Right atrium auricular region (tissue), 2 donors: Measurements from ENCODE around the gene RSRC1. TPM values are rescaled to one million over a fixed set of nuclear protein-coding genes. Genes with fewer than 3 reads are reported as not detected.

Source experiments
- DNase-seq: peaks from one replicate; pipeline ENCODE4 v3.0.0-alpha.2; 2019; ENCODE audit warnings: low spot score
- H3K27ac ChIP-seq, 2 donors: fragments of 200-600 bp; sonication (generic); 1 replicate in 1 of 2; 2 replicates in 1 of 2; pipeline ENCODE4 v1.5.1; 2016 to 2019
- H3K27me3 ChIP-seq, 2 donors: fragments of 200-600 bp; sonication (generic); one replicate each; pipeline versions ENCODE4 v1.5.1 to v1.6.0; 2017 to 2019
- H3K36me3 ChIP-seq: fragments of 200-600 bp; sonication (generic); one replicate; pipeline ENCODE4 v1.5.1; 2016
- H3K4me1 ChIP-seq, 2 donors: fragments of 200-600 bp; sonication (generic); one replicate each; pipeline versions ENCODE4 v1.5.1 to v1.6.0; 2017 to 2019
- H3K4me3 ChIP-seq, 2 donors: fragments of 200-600 bp; sonication (generic); 1 replicate in 1 of 2; 2 replicates in 1 of 2; pipeline ENCODE4 v1.5.1; 2017 to 2019; ENCODE audit warnings: mild to moderate bottlenecking in 1 of 2, moderate library complexity in 1 of 2
- H3K9me3 ChIP-seq, 2 donors: fragments of 200-600 bp; sonication (generic); one replicate each; pipeline ENCODE4 v1.5.1; 2019
- total RNA-seq, 2 donors: library from RNA; depleted of rRNA; stranded (reverse); fragments of >200 nt; gene quantifications; one replicate each; pipeline ENCODE4 v1.1.0, GENCODE V29; 2016
- TF ChIP-seq, protein P1 (sequence below), 2 donors: fragments of 200-600 bp; sonication (generic); IDR thresholded peaks; one replicate each; pipeline ENCODE4 v1.5.1; 2019; ENCODE audit warnings: antibody characterized with exemption in 2 of 2

Gene RSRC1
- total RNA-seq, 2 donors from 2014 or later = 24.8 to 42.5 TPM

DNA sequence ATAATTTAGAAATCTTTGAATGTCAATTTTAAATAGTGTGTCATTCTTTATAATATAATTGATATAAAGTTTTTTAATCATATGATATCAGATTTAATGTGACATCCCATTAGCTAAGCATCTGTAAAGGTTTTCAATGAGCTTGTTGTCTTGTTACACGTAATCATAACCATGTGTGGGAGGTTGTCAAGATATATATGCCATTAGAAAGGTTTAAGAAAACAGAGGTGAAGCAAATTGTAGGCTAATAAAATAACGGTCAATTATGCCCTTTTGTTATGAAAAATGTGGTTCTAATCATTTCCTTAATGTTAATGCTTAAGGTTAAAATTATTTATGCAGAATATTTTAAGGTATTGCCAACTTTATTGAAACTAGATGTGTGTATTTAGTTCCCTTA is 56.3 kb downstream of the RSRC1 start:
- TF ChIP-seq, protein P1, sequence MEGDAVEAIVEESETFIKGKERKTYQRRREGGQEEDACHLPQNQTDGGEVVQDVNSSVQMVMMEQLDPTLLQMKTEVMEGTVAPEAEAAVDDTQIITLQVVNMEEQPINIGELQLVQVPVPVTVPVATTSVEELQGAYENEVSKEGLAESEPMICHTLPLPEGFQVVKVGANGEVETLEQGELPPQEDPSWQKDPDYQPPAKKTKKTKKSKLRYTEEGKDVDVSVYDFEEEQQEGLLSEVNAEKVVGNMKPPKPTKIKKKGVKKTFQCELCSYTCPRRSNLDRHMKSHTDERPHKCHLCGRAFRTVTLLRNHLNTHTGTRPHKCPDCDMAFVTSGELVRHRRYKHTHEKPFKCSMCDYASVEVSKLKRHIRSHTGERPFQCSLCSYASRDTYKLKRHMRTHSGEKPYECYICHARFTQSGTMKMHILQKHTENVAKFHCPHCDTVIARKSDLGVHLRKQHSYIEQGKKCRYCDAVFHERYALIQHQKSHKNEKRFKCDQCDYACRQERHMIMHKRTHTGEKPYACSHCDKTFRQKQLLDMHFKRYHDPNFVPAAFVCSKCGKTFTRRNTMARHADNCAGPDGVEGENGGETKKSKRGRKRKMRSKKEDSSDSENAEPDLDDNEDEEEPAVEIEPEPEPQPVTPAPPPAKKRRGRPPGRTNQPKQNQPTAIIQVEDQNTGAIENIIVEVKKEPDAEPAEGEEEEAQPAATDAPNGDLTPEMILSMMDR (IDR thresholded peaks at IDR 0.05) = no peak
- H3K9me3 ChIP-seq = no peaks in the 10 kb centered on the region
- H3K27ac ChIP-seq = no peak overlapping the region
- peaks cover 0 to 14% of the 10 kb centered on the region in 2 donors for H3K4me1 ChIP-seq
- H3K27me3 ChIP-seq = no peaks in the 10 kb centered on the region
- H3K36me3 ChIP-seq = no peaks in the 10 kb centered on the region
- no peak overlapping the region for H3K4me3 ChIP-seq
- DNase-seq = no peak

- Histone ChIP-seq H3K9me3 (no peaks in the 10 kb centered on the region), H3K27me3 (no peaks in the 10 kb centered on the region), H3K27ac (no peak overlapping the region), H3K36me3 (no peaks in the 10 kb centered on the region), H3K4me1 (peaks cover 0 to 14% of the 10 kb centered on the region in 2 donors), H3K4me3 (no peak overlapping the region)
- TF ChIP-seq, protein P1 (IDR thresholded peaks at IDR 0.05) = no peak
- no peak for DNase-seq
These were observed 58.1 kb downstream of the RSRC1 start for GRCh38 chr3:158167737-158168557.

GRCh38 chr3:158169091-158169491 is 59.2 kb downstream of the RSRC1 start:
- Histone ChIP-seq H3K27me3 (no peaks in the 10 kb centered on the region), H3K4me3 (no peak overlapping the region), H3K9me3 (no peaks in the 10 kb centered on the region), H3K36me3 (no peaks in the 10 kb centered on the region), H3K4me1 (peaks cover 0 to 14% of the 10 kb centered on the region in 2 donors), H3K27ac (no peak overlapping the region)
- TF ChIP-seq, protein P1 (IDR thresholded peaks at IDR 0.05) = no peak
- no peak for DNase-seq

DNA sequence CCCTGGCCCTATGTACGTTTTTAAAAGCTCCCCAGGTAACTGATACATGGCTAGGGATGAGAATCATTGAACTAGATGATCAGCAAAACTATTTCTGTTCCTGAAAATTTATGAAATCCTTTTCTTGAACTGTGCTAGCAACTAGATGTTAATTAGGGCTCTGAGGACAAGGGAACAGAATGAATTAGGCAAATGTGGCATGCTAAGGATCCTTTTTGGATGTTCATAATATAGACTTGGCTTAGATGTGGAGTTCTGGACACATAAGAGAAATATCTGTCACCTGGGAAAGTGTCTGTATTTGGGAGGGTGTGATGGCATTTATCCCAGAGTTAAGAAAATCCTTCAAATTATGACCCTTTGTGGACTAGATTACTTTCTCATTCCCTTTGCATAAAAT is 71.2 kb downstream of the RSRC1 start:
- no peak for DNase-seq
- Histone ChIP-seq H3K36me3 (no peaks in the 10 kb centered on the region), H3K4me3 (no peak overlapping the region), H3K4me1 (no peaks in the 10 kb centered on the region), H3K9me3 (no peaks in the 10 kb centered on the region), H3K27me3 (no peaks in the 10 kb centered on the region), H3K27ac (no peak overlapping the region)
- TF ChIP-seq, protein P1 (IDR thresholded peaks at IDR 0.05) = no peak

DNA sequence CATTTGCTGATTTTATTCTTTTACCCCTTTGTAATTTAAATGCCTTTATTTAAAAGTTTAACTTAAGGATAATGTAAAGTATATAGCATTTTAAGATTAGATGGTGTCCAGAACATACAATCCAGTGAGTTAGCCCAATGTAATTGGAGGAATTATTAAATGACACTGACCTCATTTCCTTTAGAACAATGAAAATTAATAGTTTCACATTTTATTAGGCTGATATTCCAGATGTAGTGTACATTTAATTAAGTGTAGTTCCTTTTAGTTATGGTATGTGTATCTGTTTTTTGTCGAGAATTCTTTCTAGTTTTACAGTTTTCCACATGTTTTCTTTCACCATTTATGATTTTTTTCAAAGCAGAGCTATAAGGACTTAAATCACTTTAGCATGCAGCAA is 75.8 kb downstream of the RSRC1 start:
- TF ChIP-seq, protein P1 (IDR thresholded peaks at IDR 0.05) = no peak
- H3K27me3 ChIP-seq = no peaks in the 10 kb centered on the region
- no peak overlapping the region for H3K27ac ChIP-seq
- no peak for DNase-seq
- no peaks in the 10 kb centered on the region for H3K9me3 ChIP-seq
- no peaks in the 10 kb centered on the region for H3K4me1 ChIP-seq
- H3K36me3 ChIP-seq = no peaks in the 10 kb centered on the region
- no peak overlapping the region for H3K4me3 ChIP-seq

- Histone ChIP-seq H3K27ac (no peak overlapping the region), H3K4me3 (no peak overlapping the region), H3K36me3 (no peaks in the 10 kb centered on the region), H3K4me1 (no peaks in the 10 kb centered on the region), H3K27me3 (no peaks in the 10 kb centered on the region), H3K9me3 (peaks cover 7 to 20% of the 10 kb centered on the region in 2 donors)
- TF ChIP-seq, protein P1 (IDR thresholded peaks at IDR 0.05) = no peak
- no peak for DNase-seq
These were observed 91.1 kb downstream of the RSRC1 start for GRCh38 chr3:158200955-158201354.
